AG09319 (cell line): Measurements from ENCODE around the gene ACTG1.

Experiments used
- DNase-seq: peaks from one replicate; pipeline ENCODE4 v3.0.0-alpha.2; 2010; ENCODE audit warnings: low read depth; ENCODE audit errors: extremely low read depth
- TF ChIP-seq, protein P1 (sequence below): IDR thresholded peaks from 2 replicates; pipeline ENCODE4 v1.5.1; 2011; ENCODE audit warnings: low read depth, mild to moderate bottlenecking, inconsistent platforms, low read length, moderate library complexity

The ACTG1 gene

DNA sequence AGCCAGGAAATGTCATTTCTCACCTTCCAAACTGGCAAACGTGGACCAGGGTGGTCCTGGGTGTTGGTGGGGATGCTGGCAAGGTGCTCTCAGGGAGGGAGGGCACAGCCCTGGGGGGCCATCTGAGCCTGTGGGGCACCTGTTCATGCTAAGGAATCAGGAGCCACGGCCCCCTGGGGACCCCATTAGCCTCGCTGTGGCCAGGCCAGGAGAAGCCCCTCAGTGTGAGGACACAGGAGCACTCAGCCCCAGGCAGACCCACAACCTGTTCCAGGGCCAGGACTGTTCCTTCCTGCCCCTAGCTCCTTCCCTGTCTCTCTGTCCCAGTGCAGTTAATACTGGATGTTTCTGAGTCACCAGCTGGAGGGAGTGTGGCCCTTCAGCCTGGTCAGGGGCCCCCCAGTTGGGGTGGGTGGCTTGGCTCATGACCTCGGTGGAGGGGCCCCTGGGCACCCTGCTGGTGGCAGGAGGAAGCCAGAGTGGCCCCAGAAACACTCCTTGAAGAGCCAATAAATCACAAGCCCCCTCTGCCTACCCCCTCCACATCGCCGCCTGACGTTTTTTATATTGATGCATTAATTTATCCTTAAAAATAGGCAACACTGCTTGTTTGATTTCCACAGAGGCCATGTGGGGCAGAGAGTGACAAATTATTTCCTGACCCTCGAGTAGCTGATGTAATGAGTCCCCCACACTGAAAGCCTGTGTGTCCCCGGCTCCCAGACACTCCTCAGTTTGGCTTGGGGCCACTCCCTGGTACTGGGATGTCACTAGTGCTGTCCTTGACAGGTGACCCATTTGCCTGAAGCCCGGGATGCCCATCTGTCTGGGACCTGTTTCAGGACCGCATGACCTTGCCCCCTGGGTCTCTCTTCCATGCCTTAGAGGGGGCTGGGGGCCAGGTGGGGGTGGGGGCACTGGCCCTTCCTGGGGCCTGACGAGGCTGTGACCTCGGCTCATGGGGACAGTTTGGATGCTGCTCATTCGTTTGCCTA lies 22.3 kb downstream of the ACTG1 start:
- TF ChIP-seq, protein P1, sequence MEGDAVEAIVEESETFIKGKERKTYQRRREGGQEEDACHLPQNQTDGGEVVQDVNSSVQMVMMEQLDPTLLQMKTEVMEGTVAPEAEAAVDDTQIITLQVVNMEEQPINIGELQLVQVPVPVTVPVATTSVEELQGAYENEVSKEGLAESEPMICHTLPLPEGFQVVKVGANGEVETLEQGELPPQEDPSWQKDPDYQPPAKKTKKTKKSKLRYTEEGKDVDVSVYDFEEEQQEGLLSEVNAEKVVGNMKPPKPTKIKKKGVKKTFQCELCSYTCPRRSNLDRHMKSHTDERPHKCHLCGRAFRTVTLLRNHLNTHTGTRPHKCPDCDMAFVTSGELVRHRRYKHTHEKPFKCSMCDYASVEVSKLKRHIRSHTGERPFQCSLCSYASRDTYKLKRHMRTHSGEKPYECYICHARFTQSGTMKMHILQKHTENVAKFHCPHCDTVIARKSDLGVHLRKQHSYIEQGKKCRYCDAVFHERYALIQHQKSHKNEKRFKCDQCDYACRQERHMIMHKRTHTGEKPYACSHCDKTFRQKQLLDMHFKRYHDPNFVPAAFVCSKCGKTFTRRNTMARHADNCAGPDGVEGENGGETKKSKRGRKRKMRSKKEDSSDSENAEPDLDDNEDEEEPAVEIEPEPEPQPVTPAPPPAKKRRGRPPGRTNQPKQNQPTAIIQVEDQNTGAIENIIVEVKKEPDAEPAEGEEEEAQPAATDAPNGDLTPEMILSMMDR: no peak
- no peak for DNase-seq

DNA sequence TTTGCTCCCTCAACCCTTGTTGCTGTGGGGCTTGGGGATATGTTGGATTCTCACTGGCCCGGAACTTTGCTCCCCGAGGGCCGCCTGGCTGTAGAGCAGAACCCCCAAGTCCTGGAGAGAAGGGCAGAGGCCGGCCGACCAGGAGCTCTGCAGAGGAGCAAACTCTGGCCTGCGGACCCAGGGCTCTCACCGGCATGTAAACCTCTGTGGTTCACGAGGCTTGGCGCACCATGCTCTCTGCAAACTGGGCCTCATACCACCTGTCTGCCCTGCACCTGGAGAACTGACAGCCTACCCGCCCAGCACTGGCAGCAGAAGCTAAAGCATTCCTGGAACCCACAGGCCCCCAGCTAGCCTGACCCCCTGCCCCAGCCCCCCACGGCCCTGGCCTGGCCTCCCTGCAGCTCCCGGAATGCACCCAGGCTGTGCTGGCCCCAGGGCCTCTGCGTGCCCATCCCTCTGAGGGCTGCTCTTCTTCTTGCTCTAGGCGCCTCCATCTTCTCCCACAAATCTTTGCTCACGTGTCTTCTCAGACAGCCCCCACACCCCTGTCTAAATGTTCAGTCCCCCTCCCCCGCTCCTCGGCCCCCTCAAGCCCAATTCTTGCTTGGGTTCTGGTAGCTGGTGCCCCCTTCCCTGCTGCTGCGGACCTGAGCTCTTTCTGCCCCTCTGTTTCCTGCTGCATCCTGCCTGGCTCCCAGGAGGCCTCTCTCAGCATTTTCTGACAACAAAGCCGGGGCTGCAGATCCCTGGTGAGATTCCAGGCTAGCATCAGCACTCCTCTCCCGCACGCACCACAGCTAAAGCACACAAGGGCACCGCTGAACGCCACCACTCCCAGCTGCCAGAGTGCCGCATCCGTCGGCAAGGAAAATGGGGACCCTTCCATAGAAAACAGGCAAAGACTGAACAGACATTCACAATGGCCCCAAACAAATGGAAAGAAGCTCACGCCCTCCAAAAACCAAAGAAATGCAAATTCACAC lies 23.3 kb downstream of the ACTG1 start:
- TF ChIP-seq, protein P1: no peak
- no peak for DNase-seq

DNA sequence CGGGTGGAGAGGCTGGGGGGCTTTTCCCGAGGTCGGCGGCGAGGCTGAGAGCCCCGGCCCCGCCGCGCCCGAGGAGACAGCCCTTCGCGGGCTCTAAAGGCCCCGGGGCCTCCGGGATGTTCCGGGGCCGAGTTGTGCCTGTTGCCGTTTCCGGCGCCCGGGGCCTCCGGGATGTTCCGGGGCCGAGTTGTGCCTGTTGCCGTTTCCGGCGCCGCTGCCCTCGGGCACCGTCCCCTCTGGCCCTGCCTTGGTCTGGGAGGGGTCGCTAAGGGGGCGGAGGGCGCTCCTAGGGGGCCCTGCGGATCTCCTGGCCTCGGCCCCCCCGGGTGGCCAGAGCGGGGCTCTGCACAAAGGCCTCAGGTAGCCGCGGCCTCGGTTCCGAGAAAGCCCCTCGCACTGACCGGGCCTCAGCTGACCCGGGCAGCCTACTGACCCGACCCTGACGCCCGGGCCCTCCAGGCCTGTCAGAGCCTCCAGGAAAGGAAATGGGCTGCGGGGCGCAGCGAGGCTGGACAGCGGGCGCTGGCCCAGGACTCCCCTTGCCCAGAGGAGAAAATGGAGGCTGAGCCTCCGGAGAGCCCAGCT lies 24.2 kb downstream of the ACTG1 start:
- no peak for DNase-seq

DNA sequence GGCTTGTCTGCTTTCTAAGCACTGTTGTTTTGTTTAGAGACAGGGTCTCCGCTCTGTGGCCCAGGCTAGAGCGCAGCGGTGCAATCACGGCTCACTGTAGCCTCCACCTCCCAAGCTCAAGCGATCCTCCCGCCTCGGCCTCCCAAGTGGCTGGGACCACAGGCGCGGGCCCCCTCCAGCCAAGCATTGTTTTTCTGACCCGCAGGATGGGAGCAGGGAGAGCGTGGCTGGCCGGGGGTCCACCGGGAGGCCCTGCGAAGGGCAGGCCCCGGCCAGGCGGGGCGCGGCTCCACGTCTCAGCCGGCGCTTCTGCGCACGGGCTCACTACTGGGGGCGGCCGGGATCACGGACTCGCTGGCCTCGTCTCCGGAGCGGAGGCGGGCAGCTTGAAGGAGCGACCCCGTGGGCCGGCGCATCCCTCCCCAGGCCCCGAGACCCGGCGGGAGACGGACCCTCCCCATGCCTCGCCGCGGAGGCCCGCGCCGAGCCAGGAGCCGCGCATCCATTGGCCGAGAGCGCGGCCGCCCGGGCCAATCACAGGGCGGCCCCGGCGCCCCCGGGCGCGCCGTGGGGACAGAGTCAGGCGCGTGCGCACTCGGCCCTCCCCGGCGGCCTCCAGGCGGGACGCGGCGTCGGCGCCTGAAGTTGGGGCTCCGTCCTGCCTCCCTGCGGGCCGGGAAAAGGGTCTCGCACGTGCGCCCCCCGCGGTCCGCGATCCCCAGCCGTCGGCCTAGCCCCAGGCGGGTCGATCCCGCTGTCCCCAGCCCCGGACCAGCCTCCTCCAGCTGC lies 24.9 kb downstream of the ACTG1 start:
- DNase-seq: no peak
- TF ChIP-seq, protein P1: no peak

More for the DNA sequence above, 24.2 kb downstream of the ACTG1 start:
- TF ChIP-seq, protein P1: no peak

DNA sequence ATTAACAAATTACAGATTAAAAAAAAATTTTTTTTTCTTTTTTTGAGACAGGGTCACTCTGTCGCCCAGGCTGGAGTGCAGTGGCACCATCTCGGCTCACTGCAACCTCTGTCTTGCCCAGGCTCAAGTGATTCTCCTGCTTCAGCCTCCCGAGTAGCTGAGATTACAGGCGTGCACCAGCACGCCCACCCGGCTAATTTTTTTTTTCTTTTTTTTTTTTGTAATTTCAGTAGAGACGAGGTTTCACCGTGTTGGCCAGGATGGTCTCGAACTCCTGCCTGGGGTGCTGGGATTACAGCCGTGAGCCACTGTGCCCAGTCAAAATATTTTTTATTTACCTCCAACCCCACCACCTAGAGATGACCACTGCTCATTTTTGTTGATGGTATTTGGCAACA lies 25.5 kb downstream of the ACTG1 start:
- TF ChIP-seq, protein P1: no peak
- DNase-seq: no peak

DNA sequence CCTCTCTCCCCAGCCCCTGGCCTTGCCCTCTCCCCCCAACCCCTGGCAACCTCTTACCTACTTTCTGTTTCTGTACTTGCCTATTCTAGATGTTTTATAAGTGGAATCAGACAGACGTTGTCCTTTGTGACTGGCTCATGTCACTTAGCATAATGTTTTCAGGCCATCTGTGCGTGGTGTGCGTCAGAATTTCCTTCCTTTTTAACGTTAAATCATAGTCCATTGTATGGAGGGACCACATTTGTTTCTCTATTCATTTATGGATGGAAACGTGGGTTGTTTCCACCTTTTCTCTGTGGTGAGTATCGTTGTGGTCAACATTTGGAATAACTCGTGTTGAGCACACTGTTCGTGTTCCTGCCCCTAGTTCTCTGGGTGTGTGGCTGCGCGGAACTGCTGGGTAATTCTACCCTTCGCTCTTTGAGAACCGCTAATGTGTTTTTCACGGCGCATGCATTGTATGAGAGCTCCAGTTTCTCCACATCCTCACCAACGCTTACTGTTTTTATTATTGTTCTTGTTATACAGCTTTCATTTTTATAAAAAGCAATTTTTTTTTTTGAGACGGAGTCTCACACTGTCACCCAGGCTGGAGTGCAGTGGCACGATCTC lies 26.3 kb downstream of the ACTG1 start:
- TF ChIP-seq, protein P1: no peak
- DNase-seq: no peak
